Gastroesophageal sphincter (tissue), 4 donors: ENCODE measurements around the gene XRRA1. TPM values are rescaled to one million over a fixed set of nuclear protein-coding genes. Genes with fewer than 3 reads are reported as not detected.
A peak's percentile ranks its signal among the peaks of the same experiment; 100 is the strongest.

ENCODE experiments used
- ATAC-seq: fragments of 150-250 bp; one replicate; pipeline ENCODE4 v1.9.1; 2016; ENCODE audit warnings: mild to moderate bottlenecking, moderate library complexity
- H3K27ac ChIP-seq, 4 donors: fragments of 200-600 bp; sonication (generic) in 3 of 4; 1 replicate in 3 of 4; 2 replicates in 1 of 4; pipeline ENCODE4 v1.5.1; 2016 to 2019
- H3K27me3 ChIP-seq: fragments of 200-600 bp; sonication (generic); one replicate; pipeline ENCODE4 v1.5.1; 2019
- H3K36me3 ChIP-seq, 2 donors: fragments of 200-600 bp; sonication (generic); one replicate each; pipeline ENCODE4 v1.5.1; 2019; ENCODE audit warnings: control low read depth in 1 of 2
- H3K4me1 ChIP-seq, 3 donors: fragments of 200-600 bp; sonication (generic); 1 replicate in 2 of 3; 2 replicates in 1 of 3; pipeline ENCODE4 v1.5.1; 2016 to 2019; ENCODE audit warnings: control low read depth in 2 of 3
- H3K4me3 ChIP-seq, 2 donors: fragments of 200-600 bp; sonication (generic); one replicate each; pipeline ENCODE4 v1.5.1; 2019; ENCODE audit warnings: mild to moderate bottlenecking in 1 of 2, moderate library complexity in 1 of 2
- H3K9me3 ChIP-seq, 3 donors: fragments of 200-600 bp; sonication (generic); one replicate each; pipeline ENCODE4 v1.5.1; 2017 to 2019; ENCODE audit warnings: control low read depth in 2 of 3
- EP300 ChIP-seq: sonication (generic); formaldehyde crosslinking; IDR thresholded peaks from one replicate; pipeline ENCODE4 v1.6.1; 2017; ENCODE audit warnings: antibody characterized with exemption, mild to moderate bottlenecking
- POLR2A ChIP-seq, 2 donors: fragments of 450-650 bp; IDR thresholded peaks; one replicate each; pipeline ENCODE4 v1.6.1; 2017; ENCODE audit warnings: antibody characterized with exemption in 2 of 2, mild to moderate bottlenecking in 2 of 2, moderate library complexity in 1 of 2
- POLR2AphosphoS5 ChIP-seq: sonication (generic); formaldehyde crosslinking; IDR thresholded peaks from one replicate; pipeline ENCODE4 v1.6.1; 2017; ENCODE audit warnings: antibody characterized with exemption
- WGBS, 2 donors: methylation state at CpG; one replicate each; pipeline ENCODE4 v1.1.5; 2018; ENCODE audit warnings: low coverage in 1 of 2; 5-methylcytosine and 5-hydroxymethylcytosine counted together
- total RNA-seq, 4 donors: library from RNA; depleted of rRNA; stranded (reverse); fragments of >200 nt; gene quantifications; one replicate each; pipeline ENCODE4 v1.1.0, GENCODE V29; 2016
- TF ChIP-seq, protein P1 (sequence below), 4 experiments: fragments of 200-600 bp in 2 of 4; fragments of 450-650 bp in 2 of 4; sonication (generic) in 1 of 4; IDR thresholded peaks; one replicate each; pipeline ENCODE4 v1.5.1; 2017 to 2019; ENCODE audit warnings: antibody characterized with exemption in 4 of 4, mild to moderate bottlenecking in 2 of 4, moderate library complexity in 2 of 4

The XRRA1 gene
- total RNA-seq, 4 donors from 2014 or later, result 9.6 to 33.0 (median 12.6) TPM

DNA sequence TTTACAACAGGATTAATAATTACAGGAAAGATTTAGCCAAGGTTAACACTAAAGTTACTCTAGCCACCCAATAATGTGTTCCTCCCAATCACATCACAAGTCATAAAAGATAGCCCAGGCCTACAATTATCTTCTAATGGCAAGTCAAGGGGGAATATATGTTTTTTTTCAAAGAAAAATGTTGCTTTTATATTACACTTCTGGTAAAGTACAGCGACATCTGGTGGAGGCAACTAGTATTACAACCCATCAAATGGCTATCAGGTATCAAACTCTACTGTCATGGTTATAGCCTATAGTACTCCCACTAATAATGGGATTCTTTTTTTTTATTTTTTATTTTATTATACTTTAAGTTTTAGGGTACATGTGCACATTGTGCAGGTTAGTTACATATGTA lies 71.8 kb downstream of the XRRA1 start:
- 41 to 43% methylated on average over 1 of the region's 1 CpG for WGBS, 2 donors
- Histone ChIP-seq H3K4me3 (no peak overlapping the region), H3K27ac (no peak overlapping the region), H3K9me3 (peaks cover 0 to 50% (median 0%) of the 10 kb centered on the region in 3 donors), H3K27me3 (no peaks in the 10 kb centered on the region), H3K36me3 (peaks cover 0 to 52% of the 10 kb centered on the region in 2 donors), H3K4me1 (no peaks in the 10 kb centered on the region)
- no peak for ATAC-seq
- TF ChIP-seq, protein P1, sequence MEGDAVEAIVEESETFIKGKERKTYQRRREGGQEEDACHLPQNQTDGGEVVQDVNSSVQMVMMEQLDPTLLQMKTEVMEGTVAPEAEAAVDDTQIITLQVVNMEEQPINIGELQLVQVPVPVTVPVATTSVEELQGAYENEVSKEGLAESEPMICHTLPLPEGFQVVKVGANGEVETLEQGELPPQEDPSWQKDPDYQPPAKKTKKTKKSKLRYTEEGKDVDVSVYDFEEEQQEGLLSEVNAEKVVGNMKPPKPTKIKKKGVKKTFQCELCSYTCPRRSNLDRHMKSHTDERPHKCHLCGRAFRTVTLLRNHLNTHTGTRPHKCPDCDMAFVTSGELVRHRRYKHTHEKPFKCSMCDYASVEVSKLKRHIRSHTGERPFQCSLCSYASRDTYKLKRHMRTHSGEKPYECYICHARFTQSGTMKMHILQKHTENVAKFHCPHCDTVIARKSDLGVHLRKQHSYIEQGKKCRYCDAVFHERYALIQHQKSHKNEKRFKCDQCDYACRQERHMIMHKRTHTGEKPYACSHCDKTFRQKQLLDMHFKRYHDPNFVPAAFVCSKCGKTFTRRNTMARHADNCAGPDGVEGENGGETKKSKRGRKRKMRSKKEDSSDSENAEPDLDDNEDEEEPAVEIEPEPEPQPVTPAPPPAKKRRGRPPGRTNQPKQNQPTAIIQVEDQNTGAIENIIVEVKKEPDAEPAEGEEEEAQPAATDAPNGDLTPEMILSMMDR (IDR thresholded peaks at IDR 0.05), result peak in 3 of 4 experiments; percentile 24 to 31 (median 28)
- no peak for TF ChIP-seq POLR2AphosphoS5

DNA sequence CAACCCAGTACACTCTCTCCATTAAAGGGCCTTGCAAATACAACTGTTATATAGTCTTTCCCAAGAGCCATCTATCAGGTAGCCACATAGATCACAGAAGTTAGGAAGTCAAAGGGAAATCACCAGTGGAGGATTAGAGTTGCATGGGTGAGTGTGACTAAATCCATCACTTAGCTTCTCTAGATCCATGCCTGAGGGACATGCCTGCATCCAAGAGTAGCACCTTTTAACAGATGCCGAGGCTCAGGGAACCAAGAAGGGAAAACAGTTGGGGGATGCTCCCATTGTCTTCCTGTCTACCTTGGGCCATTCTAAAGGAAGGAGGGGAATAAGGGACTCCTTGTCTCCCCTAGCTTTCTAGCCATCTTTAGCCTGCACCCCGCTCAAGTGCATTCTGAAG lies 77.9 kb downstream of the XRRA1 start:
- no peaks in the 10 kb centered on the region for H3K27me3 ChIP-seq
- H3K4me3 ChIP-seq, result no peak overlapping the region
- TF ChIP-seq POLR2AphosphoS5, result no peak
- TF ChIP-seq, protein P1 (IDR thresholded peaks at IDR 0.05), result no peak
- H3K9me3 ChIP-seq, result peaks cover 0 to 98% (median 0%) of the 10 kb centered on the region in 3 donors
- H3K27ac ChIP-seq, result no peak overlapping the region
- no peaks in the 10 kb centered on the region for H3K4me1 ChIP-seq
- H3K36me3 ChIP-seq, result peaks cover 0 to 98% of the 10 kb centered on the region in 2 donors
- WGBS, 2 donors, result 92% methylated on average over 2 of the region's 2 CpGs; no CpG with 5 or more reads in 1 of the 2 donors
- no peak for ATAC-seq

DNA sequence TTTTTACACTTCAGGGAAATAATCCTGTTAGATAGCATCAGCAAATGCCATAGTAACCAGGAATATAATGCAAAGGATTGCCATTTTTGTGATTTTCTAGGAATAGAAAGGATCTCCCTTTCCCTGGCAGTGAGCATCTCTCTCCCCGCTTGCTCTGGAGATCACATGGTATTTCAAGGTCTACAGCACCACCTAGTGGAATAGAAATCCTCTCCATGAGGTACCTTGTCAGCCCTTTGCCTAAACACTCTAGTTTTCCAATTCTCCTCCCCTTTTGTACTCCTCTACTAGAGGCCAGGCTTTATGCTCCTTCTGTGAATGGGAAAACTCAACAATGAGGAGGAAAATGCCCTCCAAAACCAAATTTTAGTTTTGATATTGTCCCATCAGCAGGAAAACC lies 78.4 kb downstream of the XRRA1 start:
- Histone ChIP-seq H3K4me1 (no peaks in the 10 kb centered on the region), H3K27me3 (no peaks in the 10 kb centered on the region), H3K27ac (no peak overlapping the region), H3K36me3 (peaks cover 0 to 98% of the 10 kb centered on the region in 2 donors), H3K9me3 (peaks cover 0 to 98% (median 1%) of the 10 kb centered on the region in 3 donors), H3K4me3 (no peak overlapping the region)
- ATAC-seq, result no peak
- no peak for TF ChIP-seq POLR2A (IDR thresholded peaks at IDR 0.05)
- no peak for TF ChIP-seq EP300
- TF ChIP-seq POLR2AphosphoS5, result no peak
- TF ChIP-seq, protein P1 (IDR thresholded peaks at IDR 0.05), result no peak
- 89% methylated on average over 1 of the region's 1 CpG; no CpG with 5 or more reads in 1 of the 2 donors for WGBS, 2 donors

DNA sequence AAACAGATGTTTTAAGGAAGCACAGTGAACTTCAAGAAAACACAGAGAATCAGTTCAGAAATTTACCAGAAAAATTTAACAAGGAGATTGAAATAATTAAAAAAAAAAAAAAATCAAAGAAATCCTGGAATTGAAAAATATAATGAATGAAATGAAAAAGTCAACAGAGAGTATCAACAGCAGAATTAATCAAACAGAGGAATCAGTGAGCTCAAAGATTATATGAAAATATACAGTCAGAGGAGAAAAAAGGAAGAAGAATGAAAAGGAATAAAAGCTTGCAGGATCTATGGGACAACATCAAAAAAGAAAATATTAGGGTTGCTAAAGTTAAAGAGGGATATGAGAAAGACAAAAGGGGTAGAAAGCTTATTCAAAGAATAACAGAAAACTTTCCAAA lies 82.3 kb downstream of the XRRA1 start:
- H3K27ac ChIP-seq, result no peak overlapping the region
- no peak for ATAC-seq
- TF ChIP-seq, protein P1 (IDR thresholded peaks at IDR 0.05), result no peak
- TF ChIP-seq POLR2AphosphoS5, result no peak
- TF ChIP-seq EP300, result no peak
- TF ChIP-seq POLR2A (IDR thresholded peaks at IDR 0.05), result no peak
- no peak overlapping the region for H3K4me3 ChIP-seq
- no peaks in the 10 kb centered on the region for H3K4me1 ChIP-seq
- peaks cover 0 to 84% (median 1%) of the 10 kb centered on the region in 3 donors for H3K9me3 ChIP-seq
- no peaks in the 10 kb centered on the region for H3K27me3 ChIP-seq
- H3K36me3 ChIP-seq, result peaks cover 0 to 97% of the 10 kb centered on the region in 2 donors

DNA sequence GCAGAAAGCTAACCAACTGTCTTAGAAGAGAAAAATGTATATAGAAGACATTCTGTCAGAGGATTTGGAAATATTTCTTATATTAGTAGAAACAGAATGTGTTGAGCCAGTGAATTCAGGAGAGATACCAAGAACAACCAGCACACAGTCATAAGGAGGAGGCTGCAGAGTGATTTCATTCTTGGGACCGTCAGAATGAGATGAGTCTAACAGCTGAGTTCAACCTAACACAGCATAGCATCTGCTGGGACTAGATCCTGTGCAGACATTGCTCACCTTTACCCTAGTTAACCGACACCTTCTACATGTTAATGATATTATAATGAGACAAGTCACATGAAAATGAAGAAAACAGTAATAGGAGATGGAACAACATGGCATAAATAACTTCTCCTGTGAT lies 85.5 kb downstream of the XRRA1 start:
- no peak for ATAC-seq

More for the DNA sequence above, 85.5 kb downstream of the XRRA1 start:
- Histone ChIP-seq H3K9me3 (peaks cover 0 to 65% (median 1%) of the 10 kb centered on the region in 3 donors), H3K27me3 (no peaks in the 10 kb centered on the region), H3K27ac (no peak overlapping the region), H3K36me3 (peaks cover 0 to 95% of the 10 kb centered on the region in 2 donors), H3K4me1 (no peaks in the 10 kb centered on the region), H3K4me3 (no peak overlapping the region)
- TF ChIP-seq POLR2AphosphoS5, result no peak
- no peak for TF ChIP-seq EP300
- TF ChIP-seq POLR2A (IDR thresholded peaks at IDR 0.05), result no peak
- TF ChIP-seq, protein P1 (IDR thresholded peaks at IDR 0.05), result no peak
- 60 to 94% methylated on average over 1 to 2 of the region's 2 CpGs for WGBS, 2 donors
